Naive thymus-derived CD4-positive, alpha-beta T cell (primary cell): Measurements from ENCODE around the gene XRCC6. TPM values are rescaled to one million over a fixed set of nuclear protein-coding genes. Genes with fewer than 3 reads are reported as not detected.

ENCODE experiments used
- ATAC-seq: fragments of 150-1000 bp; cut with Tn5 transposase; 2 replicates; pipeline ENCODE4 v1.10.0; 2021; ENCODE audit warnings: mild to moderate bottlenecking, moderate library complexity
- CTCF ChIA-PET: fragments of 350-600 bp; sonication (Branson Sonifier 250); formaldehyde crosslinking; loops from one replicate; lab custom pipeline; 2021; ENCODE audit warnings: antibody characterized with exemption; lab: Charles Lee
- POLR2A ChIA-PET: fragments of 350-600 bp; sonication (Branson Sonifier 250); formaldehyde crosslinking; loops from one replicate; lab custom pipeline; 2021; ENCODE audit warnings: antibody characterized with exemption, inconsistent platforms; lab: Charles Lee
- DNase-seq, 9 donors: peaks; one replicate each; pipeline versions ENCODE4 v3.0.0 to v3.0.0-alpha.2; 2020 to 2022; ENCODE audit warnings: mixed read lengths in 1 of 9
- H3K27ac ChIP-seq: one replicate; pipeline ENCODE4 v1.7.0; 2013; ENCODE audit warnings: mild to moderate bottlenecking, low read depth, low read length, moderate library complexity
- H3K27me3 ChIP-seq, 2 donors: one replicate each; pipeline ENCODE4 v1.7.0; 2013; ENCODE audit warnings: low read length in 2 of 2, mild to moderate bottlenecking in 2 of 2, moderate library complexity in 2 of 2; ENCODE audit not compliant: control insufficient read depth in 2 of 2, insufficient read depth in 2 of 2
- H3K36me3 ChIP-seq, 3 experiments: 1 replicate in 2 of 3; 2 replicates in 1 of 3; pipeline ENCODE4 v1.7.0; 2013; ENCODE audit warnings: low read length in 3 of 3, mild to moderate bottlenecking in 3 of 3, moderate library complexity in 1 of 3; ENCODE audit not compliant: insufficient read depth in 3 of 3, control insufficient read depth in 2 of 3
- H3K4me1 ChIP-seq, 2 donors: one replicate each; pipeline ENCODE4 v1.7.0; 2013; ENCODE audit warnings: low read length in 2 of 2, mild to moderate bottlenecking in 2 of 2, moderate library complexity in 1 of 2; ENCODE audit not compliant: control insufficient read depth in 2 of 2, insufficient read depth in 2 of 2
- H3K4me3 ChIP-seq: 2 replicates; pipeline ENCODE4 v1.7.0; 2013; ENCODE audit warnings: mild to moderate bottlenecking, low read length
- H3K9me3 ChIP-seq, 3 experiments: 1 replicate in 2 of 3; 2 replicates in 1 of 3; pipeline ENCODE4 v1.7.0; 2013; ENCODE audit warnings: low read length in 3 of 3; ENCODE audit not compliant: control insufficient read depth in 2 of 3
- H3K27ac Mint-ChIP-seq, 9 donors: one replicate each; pipeline ENCODE4 v1.8.0; 2020 to 2022; ENCODE audit warnings: mixed read lengths in 9 of 9, mild to moderate bottlenecking in 8 of 9, moderate library complexity in 5 of 9, inconsistent platforms in 2 of 9
- H3K27me3 Mint-ChIP-seq, 5 donors: one replicate each; pipeline ENCODE4 v1.8.0; 2021 to 2022; ENCODE audit warnings: mixed read lengths in 5 of 5, mild to moderate bottlenecking in 1 of 5
- H3K36me3 Mint-ChIP-seq, 5 donors: one replicate each; pipeline ENCODE4 v1.8.0; 2020 to 2022; ENCODE audit warnings: mixed read lengths in 5 of 5, mild to moderate bottlenecking in 3 of 5, inconsistent platforms in 1 of 5
- H3K4me1 Mint-ChIP-seq, 7 donors: one replicate each; pipeline ENCODE4 v1.8.0; 2020 to 2022; ENCODE audit warnings: mixed read lengths in 7 of 7, mild to moderate bottlenecking in 3 of 7, inconsistent platforms in 1 of 7
- H3K4me3 Mint-ChIP-seq, 10 donors: one replicate each; pipeline ENCODE4 v1.8.0; 2020 to 2022; ENCODE audit warnings: mild to moderate bottlenecking in 10 of 10, mixed read lengths in 10 of 10, moderate library complexity in 6 of 10, inconsistent platforms in 2 of 10
- H3K9me3 Mint-ChIP-seq, 11 donors: one replicate each; pipeline ENCODE4 v1.8.0; 2020 to 2022; ENCODE audit warnings: mixed read lengths in 11 of 11, mild to moderate bottlenecking in 4 of 11, inconsistent platforms in 1 of 11, moderate library complexity in 1 of 11
- intact Hi-C, 2 donors: fragments of 100-400 bp; cut with micrococcal nuclease; formaldehyde crosslinking; loops; one replicate each; pipeline ENCODE4 v1.15.1; 2023
- polyA plus RNA-seq, 2 donors: library from polyadenylated mRNA; unstranded; fragments of 300-500 nt; fragmentation: Illumina TruSeq; gene quantifications; one replicate each; pipeline ENCODE4 v1.2.3, GENCODE V29; 2021
- total RNA-seq, 6 experiments: library from RNA in 5 of 6; stranded (reverse) in 5 of 6; gene quantifications; 1 replicate in 5 of 6; 2 replicates in 1 of 6; pipeline ENCODE4 v1.2.3 and lab custom pipeline; 2021 to 2026

Gene XRCC6
- total and polyA plus RNA-seq, 7 experiments from 2014 or later: 139 to 542 (median 168) TPM

DNA sequence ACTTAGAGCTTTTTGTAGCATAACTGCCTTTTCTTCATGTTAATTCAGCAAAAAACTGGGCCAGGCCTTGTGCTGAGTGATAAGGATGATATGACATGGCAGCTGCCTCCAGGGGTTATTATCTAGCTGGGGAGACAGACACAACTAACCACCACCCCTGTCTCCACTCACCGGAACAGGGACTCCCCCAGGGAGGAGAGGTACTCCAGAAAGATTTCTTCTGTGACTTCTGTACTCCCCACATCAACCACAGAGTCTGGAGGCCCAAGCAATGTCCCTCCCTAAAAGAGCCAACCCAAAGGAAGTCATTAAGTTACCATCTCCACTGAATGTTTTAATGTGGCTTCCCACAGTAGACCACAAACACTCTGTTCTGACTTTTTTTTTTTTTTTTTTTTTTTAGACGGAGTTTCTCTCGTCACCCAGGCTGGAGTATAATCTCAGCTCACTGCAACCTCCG lies 17.2 kb upstream of the XRCC6 start:
- Mint-ChIP-seq H3K27ac (peak overlapping the region in 8 of 9 donors; percentile 18 to 73 (median 47)), H3K4me1 (peaks cover 13 to 37% (median 21%) of the 10 kb centered on the region in 7 donors), H3K4me3 (peak overlapping the region in 1 of 10 donors; percentile 17), H3K9me3 (no peaks in the 10 kb centered on the region), H3K27me3 (peaks cover 0 to 11% (median 0%) of the 10 kb centered on the region in 5 donors), H3K36me3 (peaks cover 17 to 56% (median 19%) of the 10 kb centered on the region in 5 donors)
- Histone ChIP-seq H3K27ac (no peak overlapping the region), H3K4me3 (no peak overlapping the region), H3K9me3 (no peaks in the 10 kb centered on the region), H3K4me1 (peaks cover 0 to 19% of the 10 kb centered on the region in 2 donors), H3K27me3 (no peaks in the 10 kb centered on the region), H3K36me3 (peaks cover 0 to 56% (median 0%) of the 10 kb centered on the region in 3 experiments)
- ChIA-PET POLR2A (interaction anchor here (0.8 to 0.9 kb wide), 3 partner anchors 14 to 38 kb away, joined by 3 to 4 read pairs (median 3); partner anchors contain the start of gene PMM1), CTCF (interaction anchor here (1.1 kb wide), 1 partner anchor 201 kb away, joined by 3 read pairs; no protein-coding TSS in a partner anchor)
- intact Hi-C loops: loop anchor here in 1 of 2 donors (1.0 to 2.0 kb wide), 2 partner anchors 15 kb away; partner anchors contain the start of gene PMM1
- ATAC-seq (peak; percentile 96), DNase-seq (peak in 8 of 9 donors; percentile 12 to 68 (median 36))

DNA sequence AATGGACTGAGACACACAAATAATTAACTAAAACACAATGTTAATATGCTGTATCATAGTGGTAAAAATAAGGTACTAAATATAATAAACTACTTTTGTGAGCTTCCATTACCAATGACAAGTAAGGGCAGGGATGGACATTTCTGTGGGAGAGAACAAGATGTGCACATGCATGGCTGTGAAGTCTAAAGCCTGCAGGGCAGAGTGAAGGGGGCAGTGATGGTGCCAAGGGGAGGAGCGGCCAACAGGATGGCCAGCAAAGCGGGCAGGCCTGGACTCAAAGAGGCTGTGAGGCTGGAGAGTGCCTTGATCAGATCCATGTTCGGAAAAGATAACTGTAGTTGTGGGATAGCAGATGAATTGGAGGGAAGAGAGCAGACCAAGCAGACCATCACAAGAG lies 12.7 kb upstream of the XRCC6 start:
- Histone ChIP-seq H3K4me3 (no peak overlapping the region), H3K27me3 (no peaks in the 10 kb centered on the region), H3K27ac (no peak overlapping the region), H3K4me1 (peaks cover 0 to 12% of the 10 kb centered on the region in 2 donors), H3K9me3 (no peaks in the 10 kb centered on the region), H3K36me3 (peaks cover 0 to 24% (median 0%) of the 10 kb centered on the region in 3 experiments)
- H3K27me3 Mint-ChIP-seq: peaks cover 0 to 8% (median 0%) of the 10 kb centered on the region in 5 donors
- ATAC-seq: no peak
- H3K27ac Mint-ChIP-seq: no peak overlapping the region
- no peaks in the 10 kb centered on the region for H3K9me3 Mint-ChIP-seq
- H3K4me3 Mint-ChIP-seq: no peak overlapping the region
- no peak for DNase-seq
- intact Hi-C loops: no loop called here
- ChIA-PET POLR2A (interaction anchor here (1.0 kb wide), 1 partner anchor 8 kb away, joined by 3 read pairs; no protein-coding TSS in a partner anchor), CTCF (no interaction called here)
- H3K4me1 Mint-ChIP-seq: peaks cover 5 to 28% (median 13%) of the 10 kb centered on the region in 7 donors
- peaks cover 6 to 38% (median 11%) of the 10 kb centered on the region in 5 donors for H3K36me3 Mint-ChIP-seq

DNA sequence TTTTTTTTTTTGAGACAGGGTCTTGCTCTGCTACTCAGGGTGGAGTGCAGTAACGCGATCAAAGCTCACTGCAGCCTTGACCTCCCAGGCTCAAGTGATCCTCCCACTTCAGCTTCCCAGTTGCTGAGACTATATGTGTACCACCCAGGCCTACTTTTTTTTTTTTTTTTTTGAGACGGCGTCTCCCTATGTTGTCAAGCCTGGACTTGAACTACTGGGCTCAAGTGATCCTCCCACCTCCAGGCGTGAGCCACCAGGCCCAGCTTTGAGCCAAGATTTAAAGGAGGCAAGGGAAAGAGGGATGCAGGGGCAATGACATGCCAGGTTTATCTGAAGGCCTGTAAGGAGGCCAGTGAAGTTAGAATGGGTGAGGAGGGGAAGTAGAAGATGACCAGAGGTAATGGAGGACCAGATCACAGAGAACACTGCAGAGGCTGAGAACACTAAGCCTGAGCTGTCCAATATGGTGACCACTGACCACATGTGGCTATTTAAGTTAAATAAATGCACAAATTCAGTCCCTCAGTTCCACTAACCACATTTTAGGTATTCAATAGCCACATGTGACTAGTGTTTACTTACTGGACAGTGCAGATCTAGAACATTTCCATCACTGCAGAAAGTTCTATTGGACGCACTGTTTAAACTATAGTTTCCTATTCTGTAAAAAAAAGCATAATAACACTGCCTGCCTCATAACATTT lies 8.3 kb upstream of the XRCC6 start:
- H3K4me3 ChIP-seq: no peak overlapping the region
- H3K9me3 Mint-ChIP-seq: no peaks in the 10 kb centered on the region
- no peaks in the 10 kb centered on the region for H3K9me3 ChIP-seq
- POLR2A ChIA-PET: no interaction called here
- no peak overlapping the region for H3K4me3 Mint-ChIP-seq
- CTCF ChIA-PET: interaction anchor here (0.7 kb wide), 1 partner anchor 395 kb away, joined by 9 read pairs; no protein-coding TSS in a partner anchor
- H3K4me1 ChIP-seq: no peaks in the 10 kb centered on the region
- intact Hi-C loops: no loop called here
- H3K36me3 Mint-ChIP-seq: peaks cover 0 to 7% (median 3%) of the 10 kb centered on the region in 5 donors
- peaks cover under 1 to 31% (median 12%) of the 10 kb centered on the region in 7 donors for H3K4me1 Mint-ChIP-seq
- H3K27ac ChIP-seq: no peak overlapping the region
- H3K27me3 ChIP-seq: no peaks in the 10 kb centered on the region
- no peaks in the 10 kb centered on the region for H3K36me3 ChIP-seq
- peaks cover 0 to 2% (median 0%) of the 10 kb centered on the region in 5 donors for H3K27me3 Mint-ChIP-seq
- DNase-seq (no peak), ATAC-seq (no peak)
- H3K27ac Mint-ChIP-seq: no peak overlapping the region

DNA sequence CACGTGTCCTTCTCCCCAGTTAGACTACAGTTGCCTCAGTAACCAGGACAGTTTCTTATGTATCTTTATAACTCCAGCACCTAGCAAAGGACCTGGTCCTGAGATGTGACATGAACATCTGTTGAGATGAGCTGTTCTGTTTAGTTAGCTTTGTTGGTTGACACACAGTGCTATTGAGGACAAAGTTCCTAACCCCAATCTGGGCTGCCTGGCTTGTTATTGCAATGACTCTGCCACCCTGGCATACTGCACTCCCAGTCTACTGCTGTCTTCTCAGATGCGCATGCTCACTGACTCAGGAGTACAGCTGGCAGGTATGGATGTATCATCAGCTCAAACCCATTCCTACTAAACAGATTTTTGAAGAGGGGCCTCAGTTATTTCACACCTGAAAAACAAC lies 7.6 kb upstream of the XRCC6 start:
- H3K4me3 ChIP-seq: no peak overlapping the region
- ChIA-PET POLR2A (no interaction called here), CTCF (no interaction called here)
- Mint-ChIP-seq H3K4me1 (peaks cover 6 to 38% (median 17%) of the 10 kb centered on the region in 7 donors), H3K36me3 (peaks cover 0 to 7% (median 2%) of the 10 kb centered on the region in 5 donors), H3K9me3 (no peaks in the 10 kb centered on the region), H3K27me3 (peaks cover 0 to under 1% (median 0%) of the 10 kb centered on the region in 5 donors), H3K4me3 (no peak overlapping the region), H3K27ac (peak overlapping the region in 1 of 9 donors; percentile 26)
- intact Hi-C loops: no loop called here
- no peaks in the 10 kb centered on the region for H3K9me3 ChIP-seq
- no peaks in the 10 kb centered on the region for H3K27me3 ChIP-seq
- no peak overlapping the region for H3K27ac ChIP-seq
- ATAC-seq: no peak
- no peak for DNase-seq
- H3K4me1 ChIP-seq: no peaks in the 10 kb centered on the region
- H3K36me3 ChIP-seq: no peaks in the 10 kb centered on the region

DNA sequence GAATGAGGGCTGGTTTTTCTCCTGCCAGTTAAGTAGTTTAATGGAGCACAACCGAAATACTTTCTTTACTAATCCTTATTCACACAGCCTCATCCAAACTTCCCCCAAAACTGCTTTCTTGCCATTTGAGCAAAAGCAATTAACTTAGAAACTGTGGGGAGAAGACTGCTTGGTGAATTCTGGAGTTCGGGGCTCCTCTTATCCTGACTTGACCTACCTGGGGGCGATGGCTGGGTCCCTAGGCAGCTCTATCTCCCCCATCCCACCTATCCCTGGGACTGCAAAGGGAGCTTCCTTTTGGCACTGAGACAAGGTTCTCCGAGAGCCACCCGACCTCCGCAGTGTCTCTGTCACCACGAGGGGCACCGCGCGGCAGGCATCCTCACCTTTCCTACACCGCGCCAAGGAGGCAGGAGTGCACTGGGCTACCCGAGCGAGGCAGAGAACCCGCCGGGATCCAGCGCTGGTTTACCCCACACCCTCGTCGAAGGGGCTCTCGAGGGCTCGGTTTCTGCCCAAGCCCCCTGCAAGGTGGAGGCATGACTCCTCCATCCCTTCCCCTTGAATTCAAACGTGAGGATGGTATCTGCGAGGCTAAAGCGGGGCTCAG lies 1.0 kb upstream of the XRCC6 start:
- Histone ChIP-seq H3K4me3 (peak overlapping the region; percentile 99), H3K4me1 (peaks cover 18 to 20% of the 10 kb centered on the region in 2 donors), H3K27me3 (no peaks in the 10 kb centered on the region), H3K27ac (peak overlapping the region; percentile 99), H3K36me3 (peaks cover 0 to 26% (median 0%) of the 10 kb centered on the region in 3 experiments), H3K9me3 (no peaks in the 10 kb centered on the region)
- CTCF ChIA-PET: interaction anchor here (1.4 to 1.5 kb wide), 2 partner anchors 46 to 217 kb away, joined by 3 to 4 read pairs; no protein-coding TSS in a partner anchor
- ATAC-seq (no peak), DNase-seq (peak; percentile 19 to 54 (median 33))
- POLR2A ChIA-PET: interaction anchor here (0.5 to 3.7 kb wide), 8 partner anchors 22 to 339 kb away, joined by 3 to 30 read pairs (median 4); partner anchors contain the start of genes CCDC134, PMM1 and SNU13
- peaks cover 0 to 2% (median 0%) of the 10 kb centered on the region in 11 donors for H3K9me3 Mint-ChIP-seq
- peak overlapping the region; percentile 93 to 99 (median 97) for H3K4me3 Mint-ChIP-seq
- intact Hi-C loops: loop anchor here (1.0 to 5.0 kb wide), 4 partner anchors 16 to 413 kb away; partner anchors contain the start of genes L3MBTL2 (in 1 of the 2), SNU13 (in 1 of the 2) and ZC3H7B (in 1 of the 2)
- H3K4me1 Mint-ChIP-seq: peaks cover 22 to 60% (median 44%) of the 10 kb centered on the region in 7 donors
- H3K36me3 Mint-ChIP-seq: peaks cover 0 to 14% (median 8%) of the 10 kb centered on the region in 5 donors
- peaks cover 0 to 3% (median 0%) of the 10 kb centered on the region in 5 donors for H3K27me3 Mint-ChIP-seq
- peak overlapping the region; percentile 95 to 100 (median 99) for H3K27ac Mint-ChIP-seq
